GM18508 (cell line): ENCODE measurements around the gene EMC10.
"Not testable (repeated sequence)": the region's sequence is repeated elsewhere in the genome, so short reads cannot be mapped to it uniquely, and the experiment has no call there.

Experiments used
- ATAC-seq: cut with Tn5 transposase; IDR thresholded peaks from one replicate; pipeline ENCODE4 v1.9.1; 2021; ENCODE audit warnings: moderate number of reproducible peaks; ENCODE audit not compliant: insufficient read depth, unreplicated experiment

The EMC10 gene

GRCh38 chr19:50512112-50512998 lies 36.0 kb downstream of the EMC10 start:
- ATAC-seq: no peak

- ATAC-seq: no peak
Observed at GRCh38 chr19:50512999-50513745, 36.9 kb downstream of the EMC10 start.

- ATAC-seq: no peak
Observed at GRCh38 chr19:50513746-50514345, 37.5 kb downstream of the EMC10 start, which contains the start of gene ASPDH. Gene ASPDH (minus strand): TSS chr19:50513913. CDS start chr19:50513823, 90 bp downstream.

GRCh38 chr19:50514346-50515167 lies 38.2 kb downstream of the EMC10 start:
- no peak for ATAC-seq

- ATAC-seq: no peak
Observed at GRCh38 chr19:50515168-50515561, 38.9 kb downstream of the EMC10 start.

- no peak for ATAC-seq
Observed at GRCh38 chr19:50516456-50516855, 40.1 kb downstream of the EMC10 start.

GRCh38 chr19:50516964-50517703 lies 40.8 kb downstream of the EMC10 start:
- ATAC-seq: no peak

GRCh38 chr19:50517704-50518075 lies 41.4 kb downstream of the EMC10 start:
- ATAC-seq: no peak

- ATAC-seq: no peak
Observed at GRCh38 chr19:50518091-50519005, 42.0 kb downstream of the EMC10 start.

GRCh38 chr19:50519006-50519575 lies 42.8 kb downstream of the EMC10 start:
- ATAC-seq: no peak

- ATAC-seq: no peak
Observed at GRCh38 chr19:50520822-50521465, 44.6 kb downstream of the EMC10 start.

- no peak for ATAC-seq
Observed at GRCh38 chr19:50522881-50523280, 46.6 kb downstream of the EMC10 start.

GRCh38 chr19:50528052-50528451 lies 51.7 kb downstream of the EMC10 start:
- ATAC-seq: not testable (repeated sequence)

GRCh38 chr19:50531171-50531612 lies 54.9 kb downstream of the EMC10 start:
- ATAC-seq: no peak

- ATAC-seq: no peak
Observed at GRCh38 chr19:50532952-50533351, 56.6 kb downstream of the EMC10 start.

GRCh38 chr19:50534478-50534877 lies 58.2 kb downstream of the EMC10 start:
- no peak for ATAC-seq

- ATAC-seq: no peak
Observed at GRCh38 chr19:50535672-50536187, 59.4 kb downstream of the EMC10 start.
